Inflammatory macrophage treated with lipopolysaccharide for 1 hour (primary cell): ENCODE measurements around the gene SMAD3.
A peak's percentile ranks its signal among the peaks of the same experiment; 100 is the strongest.

Source experiments
- DNase-seq, 2 donors: peaks; one replicate each; pipeline ENCODE4 v3.0.0-alpha.2; 2020 to 2022

The SMAD3 gene

DNA sequence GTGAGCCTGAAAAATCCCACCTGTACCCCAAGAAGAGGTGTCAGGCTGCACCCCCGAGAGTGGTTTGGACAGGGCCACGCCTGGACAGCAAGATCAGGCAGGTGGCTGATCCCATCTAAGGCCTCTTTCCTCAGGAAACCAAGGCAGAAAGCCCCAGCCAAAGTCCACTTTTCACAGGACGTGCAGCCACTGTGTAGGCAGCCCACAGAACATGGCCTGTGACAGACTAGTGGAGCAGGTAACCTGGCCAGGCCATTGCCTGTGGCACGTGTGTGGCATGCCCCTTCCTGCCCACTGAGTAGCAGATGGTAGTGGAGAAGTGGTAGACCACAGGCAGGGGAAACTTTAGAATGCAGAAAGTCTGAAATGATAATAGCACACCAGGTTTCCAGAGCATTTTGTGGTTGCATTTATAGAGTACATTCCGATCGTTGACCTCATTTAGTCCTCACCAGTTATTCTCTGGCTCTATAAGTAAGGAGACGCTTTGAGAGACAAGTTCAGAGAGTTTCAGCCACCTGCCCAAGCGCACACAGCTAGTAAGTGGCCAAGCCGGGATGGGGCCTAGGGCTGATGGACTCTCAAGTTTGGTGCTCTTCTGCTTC lies 120.3 kb downstream of the SMAD3 start:
- DNase-seq = no peak

DNA sequence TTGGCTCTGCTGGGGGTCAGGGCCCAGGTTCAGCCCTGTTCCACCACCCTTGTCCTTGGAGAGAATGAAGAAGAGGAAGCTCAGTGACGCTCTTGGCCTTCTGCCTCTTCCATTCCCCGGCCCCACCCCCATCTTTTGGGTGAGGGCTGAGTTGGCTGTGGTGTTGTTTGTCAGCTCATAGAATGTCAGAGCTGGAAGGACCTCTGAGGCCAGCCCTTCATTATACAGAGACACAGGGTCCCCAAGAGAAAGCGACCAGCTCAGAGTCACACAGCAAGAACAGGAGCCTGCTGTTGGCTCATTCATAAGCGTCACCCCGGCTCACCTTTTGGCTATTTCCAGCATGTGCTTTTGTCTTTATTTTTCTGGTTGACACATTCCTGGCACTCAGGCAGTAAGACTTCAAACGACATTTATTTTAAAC lies 120.8 kb downstream of the SMAD3 start:
- DNase-seq = peak in 1 of 2 donors; percentile 22

DNA sequence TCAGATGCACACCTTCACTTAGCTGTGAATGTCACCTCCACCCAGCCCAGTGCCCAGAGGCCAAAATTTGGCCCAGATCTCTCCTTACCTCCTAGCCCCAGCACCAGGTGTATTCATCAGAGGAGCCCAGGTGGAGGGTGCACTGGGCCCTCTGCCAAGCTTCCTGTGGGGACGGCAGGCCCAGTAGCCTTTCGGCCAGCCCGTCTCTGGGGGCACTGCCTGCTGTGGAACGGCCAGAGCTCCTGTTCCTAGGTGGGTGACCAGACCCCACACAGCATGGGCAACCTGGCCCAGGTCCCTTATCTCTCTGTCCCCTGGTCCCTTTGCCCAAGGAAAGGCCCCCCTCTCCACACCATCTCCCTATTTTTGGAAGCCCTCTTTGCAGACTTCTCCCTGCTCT lies 121.3 kb downstream of the SMAD3 start:
- no peak for DNase-seq

DNA sequence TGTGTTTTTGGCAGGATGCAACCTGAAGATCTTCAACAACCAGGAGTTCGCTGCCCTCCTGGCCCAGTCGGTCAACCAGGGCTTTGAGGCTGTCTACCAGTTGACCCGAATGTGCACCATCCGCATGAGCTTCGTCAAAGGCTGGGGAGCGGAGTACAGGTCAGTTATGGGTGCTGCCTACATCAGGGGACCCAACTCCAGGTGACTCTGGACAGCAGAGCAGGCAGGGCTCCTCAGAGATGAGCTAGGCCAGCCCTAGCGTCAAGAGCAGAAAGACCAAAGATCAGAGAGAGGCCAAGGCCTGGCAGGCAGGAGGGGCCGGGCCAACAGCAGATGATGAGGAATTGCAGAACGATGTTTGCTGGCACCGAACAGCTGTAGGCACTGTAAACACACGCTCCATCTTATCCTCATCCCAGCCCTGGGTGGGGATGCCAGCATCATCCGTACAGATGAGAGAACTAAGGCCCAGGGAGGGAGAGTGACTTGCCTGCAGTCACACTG lies 122.0 kb downstream of the SMAD3 start:
- DNase-seq = no peak

DNA sequence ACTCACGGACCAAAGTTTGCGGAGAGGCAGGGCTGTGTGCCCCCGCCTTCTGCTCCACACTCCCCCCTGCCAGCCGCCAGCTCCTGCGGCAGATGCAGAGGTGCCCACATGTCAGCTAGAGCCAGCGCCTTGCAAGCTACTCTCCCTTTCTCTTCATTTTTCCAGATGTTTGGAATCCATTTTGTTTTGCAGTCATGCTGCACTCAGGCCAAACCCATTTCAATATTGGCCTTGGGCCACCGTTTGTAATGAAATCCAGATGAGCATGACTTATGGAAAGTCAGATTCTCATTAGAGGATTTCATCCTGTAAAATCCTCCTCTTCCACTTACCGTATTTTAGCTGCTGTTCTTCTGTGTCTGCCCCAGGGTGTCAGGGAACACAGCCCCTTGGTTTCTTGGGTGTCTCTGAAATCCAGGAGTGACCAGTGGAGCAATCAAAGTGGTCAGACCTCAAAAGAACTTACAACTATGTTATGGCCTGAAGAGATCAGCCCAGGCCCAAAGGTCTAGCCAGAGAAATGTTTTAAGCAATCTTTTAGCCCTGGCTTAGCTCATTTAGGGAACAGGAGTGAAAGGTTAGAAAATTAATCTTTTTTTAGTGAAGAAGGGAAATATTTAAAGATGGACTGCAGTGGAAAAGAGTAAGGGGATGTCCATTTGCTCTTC lies 123.3 kb downstream of the SMAD3 start:
- DNase-seq = no peak

DNA sequence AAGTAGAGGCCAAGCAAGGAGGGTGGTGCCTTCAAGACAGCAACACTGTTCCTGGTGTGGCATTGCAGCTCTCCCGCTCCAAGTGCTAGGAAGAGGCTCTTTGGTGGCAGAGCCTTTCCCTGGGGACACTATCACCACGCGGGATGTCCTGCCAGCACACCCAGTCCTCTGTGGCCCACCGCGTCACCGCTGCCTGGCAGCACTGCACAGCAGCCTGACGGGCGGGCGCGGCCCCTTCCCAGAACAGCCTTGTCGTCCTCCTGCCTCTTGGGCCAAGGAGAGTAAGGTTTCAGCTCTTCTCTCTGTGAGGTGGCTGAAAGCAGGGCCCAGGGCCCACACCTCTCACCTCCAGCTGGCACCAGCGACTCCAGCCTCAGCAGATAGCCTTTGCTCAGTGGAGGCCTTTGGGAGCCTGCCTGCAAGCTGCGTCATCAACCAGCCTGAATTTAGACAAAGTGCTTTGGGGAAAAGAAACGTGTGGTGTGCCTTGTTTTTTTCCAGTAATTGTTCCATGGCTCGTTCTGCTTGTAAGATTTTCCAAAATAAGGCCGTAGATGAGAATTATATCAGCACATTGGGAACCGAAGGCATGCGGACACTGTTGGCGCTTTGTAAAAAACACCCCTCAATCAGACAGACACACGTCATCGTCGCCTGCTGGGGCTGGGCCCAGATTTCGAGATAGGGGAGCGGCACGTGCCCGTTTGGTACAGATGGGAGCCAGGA lies 124.1 kb downstream of the SMAD3 start:
- DNase-seq = no peak

DNA sequence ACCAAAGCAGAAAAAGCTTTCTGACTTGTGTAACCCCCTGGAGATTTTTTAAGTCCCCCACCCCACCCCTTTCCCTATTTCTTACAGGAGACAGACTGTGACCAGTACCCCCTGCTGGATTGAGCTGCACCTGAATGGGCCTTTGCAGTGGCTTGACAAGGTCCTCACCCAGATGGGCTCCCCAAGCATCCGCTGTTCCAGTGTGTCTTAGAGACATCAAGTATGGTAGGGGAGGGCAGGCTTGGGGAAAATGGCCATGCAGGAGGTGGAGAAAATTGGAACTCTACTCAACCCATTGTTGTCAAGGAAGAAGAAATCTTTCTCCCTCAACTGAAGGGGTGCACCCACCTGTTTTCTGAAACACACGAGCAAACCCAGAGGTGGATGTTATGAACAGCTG lies 124.9 kb downstream of the SMAD3 start:
- no peak for DNase-seq

DNA sequence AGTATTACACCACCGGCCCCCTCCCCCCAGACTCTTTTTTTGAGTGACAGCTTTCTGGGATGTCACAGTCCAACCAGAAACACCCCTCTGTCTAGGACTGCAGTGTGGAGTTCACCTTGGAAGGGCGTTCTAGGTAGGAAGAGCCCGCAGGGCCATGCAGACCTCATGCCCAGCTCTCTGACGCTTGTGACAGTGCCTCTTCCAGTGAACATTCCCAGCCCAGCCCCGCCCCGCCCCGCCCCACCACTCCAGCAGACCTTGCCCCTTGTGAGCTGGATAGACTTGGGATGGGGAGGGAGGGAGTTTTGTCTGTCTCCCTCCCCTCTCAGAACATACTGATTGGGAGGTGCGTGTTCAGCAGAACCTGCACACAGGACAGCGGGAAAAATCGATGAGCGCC lies 125.4 kb downstream of the SMAD3 start:
- no peak for DNase-seq

DNA sequence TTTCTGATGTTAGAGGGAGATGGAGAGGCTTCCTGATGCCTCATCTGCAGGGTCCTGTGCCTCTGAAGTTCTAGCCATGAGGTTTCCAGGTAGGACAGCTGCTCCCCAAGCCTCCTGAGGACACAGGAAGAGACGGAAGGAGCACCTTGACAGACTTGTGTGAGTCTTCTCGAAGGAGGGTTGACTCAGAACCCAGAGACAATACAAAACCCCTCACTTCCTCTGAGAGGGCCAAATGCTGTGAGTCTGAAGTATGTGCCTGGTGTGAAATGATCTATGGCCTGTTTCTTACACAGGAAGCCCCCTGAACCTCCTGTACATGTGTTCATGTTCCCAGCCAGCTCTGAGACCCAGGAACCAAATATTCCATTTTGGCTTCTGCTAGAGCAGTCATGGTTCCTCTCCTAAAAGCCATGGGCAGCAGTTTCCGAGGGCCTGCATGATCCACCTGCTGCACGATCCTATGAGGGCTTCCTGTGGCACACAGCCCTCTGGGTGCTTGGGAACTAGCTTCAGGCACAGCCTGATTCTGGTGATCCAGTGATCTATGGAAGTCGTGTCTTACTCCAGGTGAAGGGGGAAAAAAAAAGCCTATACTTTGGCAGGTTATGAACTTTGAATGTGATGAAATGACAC lies 126.9 kb downstream of the SMAD3 start:
- DNase-seq = no peak

DNA sequence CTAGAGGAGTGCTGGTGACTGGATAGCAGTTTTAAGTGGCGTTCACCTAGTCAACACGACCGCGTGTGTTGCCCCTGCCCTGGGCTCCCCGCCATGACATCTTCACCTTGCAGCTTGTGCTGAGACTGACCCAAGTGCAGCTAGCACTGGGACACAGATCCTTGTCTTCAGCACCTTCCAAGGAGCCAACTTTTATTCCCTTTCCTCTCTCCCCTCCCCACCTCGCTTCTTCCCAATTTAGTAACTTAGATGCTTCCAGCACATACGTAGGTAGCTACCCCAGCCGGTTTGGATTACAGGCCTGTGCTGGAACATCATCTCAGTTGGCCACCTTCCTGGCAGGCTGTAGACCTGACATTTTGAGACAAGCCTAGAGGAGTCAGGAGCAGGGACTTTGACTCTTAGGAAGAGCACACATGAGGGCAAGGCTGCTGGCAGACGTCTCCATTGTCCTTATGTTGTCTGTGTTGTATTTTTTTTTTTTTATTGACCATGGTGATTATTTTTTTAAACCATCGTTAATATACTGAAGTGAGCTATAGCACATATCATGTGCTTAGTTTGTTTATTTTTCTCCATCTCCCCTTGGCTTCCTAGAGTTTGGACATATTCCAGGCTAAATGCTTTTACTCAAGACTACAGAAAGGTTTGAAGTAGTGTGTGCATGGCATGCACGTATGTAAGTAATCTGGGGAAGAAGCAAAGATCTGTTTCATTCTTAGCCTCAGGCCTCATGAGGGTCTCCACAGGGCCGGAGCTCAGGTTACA lies 128.0 kb downstream of the SMAD3 start:
- DNase-seq = no peak

DNA sequence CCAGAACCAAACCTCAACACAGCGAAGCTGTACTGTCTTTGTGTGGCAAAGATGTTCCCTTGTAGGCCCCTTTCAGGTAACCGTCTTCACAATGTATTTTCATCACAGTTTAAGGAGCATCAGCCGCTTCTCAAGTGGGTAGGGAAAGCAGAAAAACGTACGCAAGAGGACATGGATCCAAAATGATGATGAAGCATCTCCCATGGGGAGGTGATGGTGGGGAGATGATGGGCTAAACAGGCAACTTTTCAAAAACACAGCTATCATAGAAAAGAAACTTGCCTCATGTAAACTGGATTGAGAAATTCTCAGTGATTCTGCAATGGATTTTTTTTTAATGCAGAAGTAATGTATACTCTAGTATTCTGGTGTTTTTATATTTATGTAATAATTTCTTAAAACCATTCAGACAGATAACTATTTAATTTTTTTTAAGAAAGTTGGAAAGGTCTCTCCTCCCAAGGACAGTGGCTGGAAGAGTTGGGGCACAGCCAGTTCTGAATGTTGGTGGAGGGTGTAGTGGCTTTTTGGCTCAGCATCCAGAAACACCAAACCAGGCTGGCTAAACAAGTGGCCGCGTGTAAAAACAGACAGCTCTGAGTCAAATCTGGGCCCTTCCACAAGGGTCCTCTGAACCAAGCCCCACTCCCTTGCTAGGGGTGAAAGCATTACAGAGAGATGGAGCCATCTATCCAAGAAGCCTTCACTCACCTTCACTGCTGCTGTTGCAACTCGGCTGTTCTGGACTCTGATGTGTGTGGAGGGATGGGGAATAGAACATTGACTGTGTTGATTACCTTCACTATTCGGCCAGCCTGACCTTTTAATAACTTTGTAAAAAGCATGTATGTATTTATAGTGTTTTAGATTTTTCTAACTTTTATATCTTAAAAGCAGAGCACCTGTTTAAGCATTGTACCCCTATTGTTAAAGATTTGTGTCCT lies 129.0 kb downstream of the SMAD3 start:
- DNase-seq = peak in 1 of 2 donors; percentile 18

DNA sequence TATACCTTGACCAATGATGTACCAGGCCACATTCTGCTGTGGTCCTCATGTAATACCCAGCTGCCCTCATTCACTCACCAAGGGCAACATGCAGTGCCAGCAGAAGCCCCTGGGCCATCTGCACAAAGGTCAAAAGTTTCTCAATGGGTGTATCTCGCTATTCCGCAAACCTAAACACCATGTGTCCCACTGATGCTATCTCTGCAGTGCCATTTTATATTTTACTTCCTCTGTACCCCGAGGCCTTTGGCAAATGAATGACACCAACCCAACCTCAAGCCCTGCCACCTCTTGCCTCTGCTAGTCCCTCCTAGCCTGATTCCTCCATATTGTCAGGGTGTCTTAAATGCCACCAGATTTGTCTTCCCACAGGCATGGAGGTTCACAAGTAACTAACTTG lies 129.9 kb downstream of the SMAD3 start:
- DNase-seq = no peak

DNA sequence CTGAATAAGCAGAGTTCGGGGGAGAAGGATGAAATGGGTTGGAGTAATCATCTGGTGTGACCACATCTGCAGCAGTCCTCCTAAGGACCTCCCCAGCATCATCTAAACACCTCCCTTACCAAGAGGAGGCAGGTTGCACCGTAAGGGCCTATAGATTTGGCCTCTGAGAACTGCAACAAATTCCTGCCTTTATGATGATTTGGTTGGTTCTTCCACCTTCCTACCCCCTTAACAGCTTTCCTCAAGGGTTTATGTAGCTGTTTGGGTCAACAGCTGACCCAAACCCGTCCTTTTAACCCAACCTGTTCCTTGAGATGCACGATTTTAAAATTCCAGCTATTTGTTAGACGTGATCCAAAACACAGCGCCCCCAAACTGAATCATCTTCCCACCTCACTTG lies 130.8 kb downstream of the SMAD3 start:
- no peak for DNase-seq

DNA sequence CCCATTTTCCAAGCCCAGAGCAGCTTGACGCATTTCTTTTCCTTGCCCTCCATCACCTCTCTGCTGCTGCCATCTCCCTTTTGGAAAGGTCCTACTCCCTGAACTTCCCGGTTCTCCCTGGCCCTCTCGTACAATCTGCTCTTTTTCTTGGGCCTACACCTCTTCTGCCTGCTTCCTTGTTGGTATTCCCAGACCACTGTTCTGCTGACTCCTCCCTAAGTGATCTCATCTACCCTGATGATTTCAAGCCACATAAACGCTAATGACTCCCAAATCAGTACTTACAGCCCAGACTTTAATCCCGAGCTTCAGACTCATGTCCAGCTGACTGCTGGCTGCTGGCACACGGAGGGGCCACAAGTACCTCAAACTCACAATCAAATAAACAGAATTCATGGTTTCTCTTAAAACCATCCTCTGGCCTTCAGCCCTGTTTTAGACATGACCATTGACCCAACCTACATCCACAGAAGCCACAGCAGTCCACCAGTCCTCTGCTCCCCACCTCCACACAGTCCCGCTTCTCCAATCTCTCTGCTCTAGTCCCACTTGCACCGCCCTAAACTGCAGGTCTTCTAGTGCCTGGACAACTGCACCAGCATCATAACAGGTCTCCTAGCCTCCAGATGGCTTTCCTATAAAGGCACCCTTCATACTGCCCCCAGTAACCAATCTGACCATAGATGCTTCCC lies 131.4 kb downstream of the SMAD3 start:
- no peak for DNase-seq

DNA sequence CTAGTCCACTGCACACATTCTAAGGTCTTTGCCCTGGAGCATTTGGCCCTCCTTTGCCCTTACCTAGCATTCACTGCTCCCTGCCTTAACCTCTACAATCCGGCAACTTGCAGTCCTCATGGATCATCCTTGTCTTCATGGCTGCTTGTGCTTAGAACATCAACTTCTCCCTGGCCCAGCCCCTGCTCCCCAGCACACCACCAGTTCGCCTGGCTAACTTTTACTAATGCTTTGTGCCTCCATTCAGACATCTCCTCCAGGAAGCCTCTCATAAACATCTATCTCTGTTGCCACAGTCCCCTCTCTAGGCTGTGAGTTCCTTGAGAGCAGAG lies 131.9 kb downstream of the SMAD3 start:
- no peak for DNase-seq

DNA sequence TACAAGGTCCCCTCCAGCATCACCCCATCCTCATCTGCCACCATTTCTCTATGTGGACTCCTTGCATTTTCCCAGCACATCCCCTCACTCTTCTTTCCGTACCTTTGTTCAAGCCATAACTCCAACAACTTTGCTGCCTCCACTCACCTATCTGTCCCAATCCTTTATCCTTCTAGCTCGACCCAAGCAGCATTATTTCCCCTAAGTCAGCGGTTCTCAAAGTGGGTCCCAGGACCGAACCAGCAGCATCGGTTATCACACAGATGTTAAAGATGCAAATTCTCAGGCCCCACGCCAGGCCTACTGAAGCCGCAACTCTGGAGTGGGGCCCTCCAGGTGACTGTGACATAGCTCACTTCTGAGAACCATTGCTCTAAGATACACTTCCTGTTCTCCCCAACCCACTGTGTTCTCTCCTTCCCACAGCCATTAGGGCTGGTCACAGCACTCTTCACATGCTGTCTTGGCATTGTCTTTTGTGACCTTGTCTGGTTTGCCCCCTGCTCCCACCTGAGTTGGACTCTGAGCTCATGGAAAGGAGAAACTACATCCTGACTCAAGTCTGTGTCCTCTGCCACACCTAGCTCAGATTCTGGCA lies 132.9 kb downstream of the SMAD3 start:
- DNase-seq = no peak

DNA sequence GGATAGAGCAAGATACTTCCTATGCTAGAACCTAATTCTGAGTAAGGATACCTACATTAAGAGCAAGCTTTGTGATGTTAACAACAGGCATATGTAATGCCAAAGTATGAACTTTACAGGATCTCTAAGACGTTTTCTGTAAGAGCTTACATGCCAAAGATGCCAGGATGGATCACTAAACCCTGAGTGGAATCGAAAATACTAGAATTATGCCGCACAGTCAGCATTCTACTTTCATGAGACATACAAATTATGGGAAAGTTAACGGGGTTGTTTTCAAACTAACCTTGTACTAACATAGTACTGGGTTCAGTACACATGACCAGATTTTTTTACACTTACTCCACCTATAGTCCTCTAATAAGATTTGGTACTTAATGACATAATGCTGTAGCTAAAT lies 134.0 kb downstream of the SMAD3 start:
- no peak for DNase-seq

DNA sequence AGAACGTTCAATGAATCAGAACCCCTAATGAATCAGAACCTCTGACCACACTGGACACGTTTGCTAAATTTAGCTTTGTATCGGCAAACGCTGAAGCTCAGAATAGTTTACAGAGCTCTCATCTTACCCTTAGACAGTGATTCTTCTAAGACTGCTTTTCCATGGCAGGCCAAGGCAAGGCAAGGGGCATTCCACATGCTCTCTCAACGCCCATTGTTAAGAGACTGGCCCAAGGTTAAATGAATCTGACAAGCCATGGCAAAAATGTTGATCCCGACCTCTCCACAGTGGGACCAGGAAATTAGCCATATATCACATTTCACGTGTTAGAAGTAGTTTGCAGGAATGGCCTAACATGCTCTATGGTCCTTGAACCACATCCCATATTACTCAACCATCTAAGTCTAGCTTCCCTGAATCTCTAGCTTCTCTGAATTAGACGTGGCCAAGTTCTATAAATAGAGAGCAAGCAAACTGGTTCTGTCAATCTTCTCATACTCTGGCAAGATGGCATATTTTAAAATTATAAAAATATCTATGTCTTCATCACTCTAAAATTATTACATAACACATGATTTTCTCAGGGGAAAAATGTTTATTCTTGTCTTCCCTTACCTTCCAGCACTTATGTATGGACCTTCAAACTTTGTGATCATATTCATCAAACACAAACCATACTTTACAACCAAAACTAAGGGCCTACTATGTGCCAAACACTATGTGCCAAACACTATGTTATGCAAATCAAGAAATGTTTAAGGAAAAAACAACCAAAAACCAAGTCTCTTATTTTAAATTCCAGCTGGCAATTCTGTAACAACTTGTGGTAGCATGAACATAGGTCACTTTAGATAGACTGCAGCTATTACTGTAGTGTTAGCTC lies 134.7 kb downstream of the SMAD3 start:
- no peak for DNase-seq

DNA sequence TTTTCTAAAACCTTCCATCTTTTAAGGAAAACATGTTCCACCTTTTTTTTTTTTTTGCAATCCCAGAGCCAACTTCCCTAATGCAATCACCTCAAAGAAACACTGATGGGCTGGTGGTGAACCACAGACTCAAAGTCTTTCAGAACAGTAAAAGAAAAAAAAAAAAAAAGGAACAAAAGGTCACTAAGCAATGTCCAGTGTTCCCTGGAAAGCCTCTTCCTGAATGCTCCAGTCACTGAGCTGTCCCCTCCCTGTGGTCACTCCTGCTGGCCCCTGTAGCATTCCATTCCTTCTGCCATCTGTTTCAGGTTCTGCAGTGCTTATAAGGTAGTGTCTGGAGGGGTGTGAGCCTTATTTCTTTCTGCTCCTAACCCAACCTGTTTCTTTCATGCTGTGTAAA lies 135.7 kb downstream of the SMAD3 start:
- no peak for DNase-seq

DNA sequence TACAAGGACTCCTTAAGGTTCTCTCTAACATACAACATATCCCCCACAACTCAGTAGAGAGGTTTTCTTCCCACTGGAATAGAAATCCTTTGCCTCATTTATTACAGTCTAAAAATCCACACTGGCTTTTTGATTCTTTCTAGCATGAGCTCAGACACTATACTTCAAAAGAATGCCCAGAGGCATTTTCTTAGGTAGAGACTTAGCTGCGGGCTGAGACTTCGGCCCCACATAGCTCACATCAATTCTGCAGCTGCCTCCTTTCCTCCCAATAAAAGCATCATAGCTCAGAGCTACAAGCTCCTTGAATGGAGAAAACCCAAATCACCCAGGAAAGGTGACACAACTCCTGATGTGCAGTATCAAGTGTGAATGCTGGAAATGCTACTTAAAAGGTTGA lies 136.7 kb downstream of the SMAD3 start:
- no peak for DNase-seq
